Type B pancreatic cell (in vitro differentiated cells): ENCODE results near the gene PARD6B. TPM values are rescaled to one million over a fixed set of nuclear protein-coding genes. Genes with fewer than 3 reads are reported as not detected.
A peak's percentile ranks its signal among the peaks of the same experiment; 100 is the strongest.
"Not testable (repeated sequence)": the region's sequence is repeated elsewhere in the genome, so short reads cannot be mapped to it uniquely, and the experiment has no call there.

Experiments
- DNase-seq: peaks from one replicate; pipeline ENCODE4 v3.0.0; 2021; ENCODE audit warnings: mixed read lengths; ENCODE audit not compliant: unreplicated experiment; ENCODE audit errors: extremely low spot score
- H3K27ac Mint-ChIP-seq: 2 replicates; pipeline ENCODE4 v1.8.0; 2021; ENCODE audit warnings: mild to moderate bottlenecking, mixed read lengths
- H3K27me3 Mint-ChIP-seq: 2 replicates; pipeline ENCODE4 v1.8.0; 2021; ENCODE audit warnings: mixed read lengths
- H3K36me3 Mint-ChIP-seq: 2 replicates; pipeline ENCODE4 v1.8.0; 2021; ENCODE audit warnings: mixed read lengths
- H3K4me1 Mint-ChIP-seq: one replicate; pipeline ENCODE4 v1.8.0; 2021; ENCODE audit warnings: mixed read lengths; ENCODE audit not compliant: unreplicated experiment
- H3K4me3 Mint-ChIP-seq: 2 replicates; pipeline ENCODE4 v1.8.0; 2021; ENCODE audit warnings: mild to moderate bottlenecking, mixed read lengths
- H3K9me3 Mint-ChIP-seq: 2 replicates; pipeline ENCODE4 v1.8.0; 2021; ENCODE audit warnings: mixed read lengths
- total RNA-seq: library from RNA; stranded (reverse); gene quantifications from 2 replicates; pipeline ENCODE4 v1.2.1, GENCODE V29; 2021; ENCODE audit warnings: low replicate concordance
- TF ChIP-seq, protein P1 (sequence below): fragments of 200-600 bp; sonication (generic); conservative IDR thresholded peaks from 2 replicates; pipeline ENCODE4 v1.5.0; 2021; ENCODE audit warnings: antibody characterized with exemption, mild to moderate bottlenecking

PARD6B gene
- total RNA-seq, 1 donor from 2014 or later, result 27.7 TPM

- not testable (repeated sequence) for H3K27ac Mint-ChIP-seq, DNase-seq, H3K9me3 Mint-ChIP-seq, H3K4me3 Mint-ChIP-seq, H3K36me3 Mint-ChIP-seq, H3K27me3 Mint-ChIP-seq
- H3K4me1 Mint-ChIP-seq, result peaks cover 13% of the 10 kb centered on the region
Measured at GRCh38 chr20:50771419-50772080, 40.2 kb downstream of the PARD6B start.

- Mint-ChIP-seq H3K27me3 (no peaks in the 10 kb centered on the region), H3K9me3 (no peaks in the 10 kb centered on the region), H3K4me3 (no peak overlapping the region), H3K4me1 (peaks cover 4% of the 10 kb centered on the region), H3K36me3 (no peaks in the 10 kb centered on the region), H3K27ac (peak overlapping the region; percentile 46)
- TF ChIP-seq, protein P1, sequence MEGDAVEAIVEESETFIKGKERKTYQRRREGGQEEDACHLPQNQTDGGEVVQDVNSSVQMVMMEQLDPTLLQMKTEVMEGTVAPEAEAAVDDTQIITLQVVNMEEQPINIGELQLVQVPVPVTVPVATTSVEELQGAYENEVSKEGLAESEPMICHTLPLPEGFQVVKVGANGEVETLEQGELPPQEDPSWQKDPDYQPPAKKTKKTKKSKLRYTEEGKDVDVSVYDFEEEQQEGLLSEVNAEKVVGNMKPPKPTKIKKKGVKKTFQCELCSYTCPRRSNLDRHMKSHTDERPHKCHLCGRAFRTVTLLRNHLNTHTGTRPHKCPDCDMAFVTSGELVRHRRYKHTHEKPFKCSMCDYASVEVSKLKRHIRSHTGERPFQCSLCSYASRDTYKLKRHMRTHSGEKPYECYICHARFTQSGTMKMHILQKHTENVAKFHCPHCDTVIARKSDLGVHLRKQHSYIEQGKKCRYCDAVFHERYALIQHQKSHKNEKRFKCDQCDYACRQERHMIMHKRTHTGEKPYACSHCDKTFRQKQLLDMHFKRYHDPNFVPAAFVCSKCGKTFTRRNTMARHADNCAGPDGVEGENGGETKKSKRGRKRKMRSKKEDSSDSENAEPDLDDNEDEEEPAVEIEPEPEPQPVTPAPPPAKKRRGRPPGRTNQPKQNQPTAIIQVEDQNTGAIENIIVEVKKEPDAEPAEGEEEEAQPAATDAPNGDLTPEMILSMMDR, result no peak
- no peak for DNase-seq
Measured at GRCh38 chr20:50772420-50773185, 41.2 kb downstream of the PARD6B start.

- H3K9me3 Mint-ChIP-seq, result no peaks in the 10 kb centered on the region
- H3K4me3 Mint-ChIP-seq, result no peak overlapping the region
- no peak overlapping the region for H3K27ac Mint-ChIP-seq
- H3K4me1 Mint-ChIP-seq, result no peaks in the 10 kb centered on the region
- DNase-seq, result no peak
- TF ChIP-seq, protein P1, result no peak
- no peaks in the 10 kb centered on the region for H3K27me3 Mint-ChIP-seq
- no peaks in the 10 kb centered on the region for H3K36me3 Mint-ChIP-seq
Measured at GRCh38 chr20:50774515-50774914, 43.1 kb downstream of the PARD6B start.

GRCh38 chr20:50776122-50776817 lies 44.9 kb downstream of the PARD6B start:
- Mint-ChIP-seq H3K4me3 (no peak overlapping the region), H3K27me3 (no peaks in the 10 kb centered on the region), H3K27ac (no peak overlapping the region), H3K4me1 (no peaks in the 10 kb centered on the region), H3K9me3 (no peaks in the 10 kb centered on the region), H3K36me3 (no peaks in the 10 kb centered on the region)
- no peak for DNase-seq
- TF ChIP-seq, protein P1, result no peak

- H3K36me3 Mint-ChIP-seq, result no peaks in the 10 kb centered on the region
- H3K4me3 Mint-ChIP-seq, result no peak overlapping the region
- DNase-seq, result no peak
- H3K4me1 Mint-ChIP-seq, result no peaks in the 10 kb centered on the region
- H3K9me3 Mint-ChIP-seq, result no peaks in the 10 kb centered on the region
- no peaks in the 10 kb centered on the region for H3K27me3 Mint-ChIP-seq
- TF ChIP-seq, protein P1, result no peak
- no peak overlapping the region for H3K27ac Mint-ChIP-seq
Measured at GRCh38 chr20:50777373-50777772, 46.0 kb downstream of the PARD6B start.

DNA sequence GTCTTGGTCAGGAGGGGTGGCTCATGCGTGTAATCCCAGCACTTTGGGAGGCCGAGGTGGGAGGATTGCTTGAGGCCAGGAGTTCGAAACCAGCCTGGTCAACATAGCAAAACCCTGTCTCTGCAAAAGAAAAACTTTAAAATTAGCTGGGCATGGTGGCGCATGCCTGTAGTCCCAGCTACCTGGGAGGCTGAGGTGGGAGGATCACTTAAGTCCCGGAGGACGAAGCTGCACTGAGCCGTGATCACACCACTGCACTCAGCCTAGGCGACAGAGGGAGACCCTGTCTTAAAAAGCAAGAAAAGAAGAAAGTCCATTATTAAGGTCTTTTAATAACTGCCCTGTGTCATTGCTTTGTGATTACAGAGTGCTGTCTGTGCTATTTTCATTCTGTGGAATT lies 47.6 kb downstream of the PARD6B start:
- not testable (repeated sequence) for H3K27me3 Mint-ChIP-seq, DNase-seq, H3K4me1 Mint-ChIP-seq, H3K27ac Mint-ChIP-seq, H3K36me3 Mint-ChIP-seq, H3K4me3 Mint-ChIP-seq, H3K9me3 Mint-ChIP-seq
